Activated naive CD4-positive, alpha-beta T cell treated with anti-CD3 and anti-CD28 coated beads, Interleukin-2, amount 10 ng/mL, durations not matched to agents 7 days and 5 days (primary cell): ENCODE measurements around the gene TUBGCP2.
A peak's percentile ranks its signal among the peaks of the same experiment; 100 is the strongest.

Experiments used
- CTCF ChIA-PET: fragments of 350-600 bp; sonication (Branson Sonifier 250); formaldehyde crosslinking; loops from one replicate; lab custom pipeline; 2021; ENCODE audit warnings: antibody characterized with exemption; lab: Charles Lee
- DNase-seq: peaks from one replicate; pipeline ENCODE4 v3.0.0-alpha.2; 2020
- H3K27ac Mint-ChIP-seq: one replicate; pipeline ENCODE4 v1.8.0; 2021; ENCODE audit warnings: mild to moderate bottlenecking, moderate library complexity, mixed read lengths
- H3K27me3 Mint-ChIP-seq: one replicate; pipeline ENCODE4 v1.8.0; 2021; ENCODE audit warnings: mild to moderate bottlenecking, mixed read lengths
- H3K36me3 Mint-ChIP-seq: one replicate; pipeline ENCODE4 v1.8.0; 2021; ENCODE audit warnings: mixed read lengths
- H3K4me1 Mint-ChIP-seq: one replicate; pipeline ENCODE4 v1.8.0; 2021; ENCODE audit warnings: mixed read lengths
- H3K4me3 Mint-ChIP-seq: one replicate; pipeline ENCODE4 v1.8.0; 2021; ENCODE audit warnings: mild to moderate bottlenecking, moderate library complexity, mixed read lengths
- H3K9me3 Mint-ChIP-seq: one replicate; pipeline ENCODE4 v1.8.0; 2021; ENCODE audit warnings: mixed read lengths

TUBGCP2 gene

GRCh38 chr10:133336118-133336576 is 27.5 kb upstream of the TUBGCP2 start:
- peaks cover 1% of the 10 kb centered on the region for H3K36me3 Mint-ChIP-seq
- no peaks in the 10 kb centered on the region for H3K9me3 Mint-ChIP-seq
- H3K4me1 Mint-ChIP-seq: peaks cover 3% of the 10 kb centered on the region
- DNase-seq: no peak
- CTCF ChIA-PET: no interaction called here
- no peak overlapping the region for H3K4me3 Mint-ChIP-seq
- H3K27ac Mint-ChIP-seq: no peak overlapping the region
- H3K27me3 Mint-ChIP-seq: peaks cover 25% of the 10 kb centered on the region

- CTCF ChIA-PET: no interaction called here
- H3K27ac Mint-ChIP-seq: no peak overlapping the region
- peak overlapping the region; percentile 36 for H3K4me3 Mint-ChIP-seq
These were observed 26.8 kb upstream of the TUBGCP2 start for GRCh38 chr10:133335246-133336117.

GRCh38 chr10:133334503-133335245 is 26.0 kb upstream of the TUBGCP2 start:
- no peaks in the 10 kb centered on the region for H3K9me3 Mint-ChIP-seq
- H3K27me3 Mint-ChIP-seq: peaks cover 36% of the 10 kb centered on the region
- H3K36me3 Mint-ChIP-seq: peaks cover 1% of the 10 kb centered on the region
- peak overlapping the region; percentile 62 for H3K4me3 Mint-ChIP-seq
- CTCF ChIA-PET: interaction anchor here (0.6 kb wide), 1 partner anchor 440 kb away, joined by 3 read pairs; no protein-coding TSS in a partner anchor
- H3K4me1 Mint-ChIP-seq: peaks cover 6% of the 10 kb centered on the region
- DNase-seq: no peak
- H3K27ac Mint-ChIP-seq: no peak overlapping the region

More at GRCh38 chr10:133335246-133336117, 26.8 kb upstream of the TUBGCP2 start:
- Mint-ChIP-seq H3K9me3 (no peaks in the 10 kb centered on the region), H3K27me3 (peaks cover 31% of the 10 kb centered on the region), H3K36me3 (peaks cover 1% of the 10 kb centered on the region), H3K4me1 (peaks cover 3% of the 10 kb centered on the region)
- DNase-seq: peak; percentile 88

GRCh38 chr10:133332936-133333699 is 24.4 kb upstream of the TUBGCP2 start:
- H3K9me3 Mint-ChIP-seq: no peaks in the 10 kb centered on the region
- peaks cover 52% of the 10 kb centered on the region for H3K27me3 Mint-ChIP-seq
- no peak for DNase-seq
- no peak overlapping the region for H3K27ac Mint-ChIP-seq
- H3K36me3 Mint-ChIP-seq: peaks cover 1% of the 10 kb centered on the region
- no peak overlapping the region for H3K4me3 Mint-ChIP-seq
- H3K4me1 Mint-ChIP-seq: peaks cover 6% of the 10 kb centered on the region
- CTCF ChIA-PET: no interaction called here

GRCh38 chr10:133329491-133330202 is 21.0 kb upstream of the TUBGCP2 start:
- Mint-ChIP-seq H3K36me3 (no peaks in the 10 kb centered on the region), H3K4me3 (peak overlapping the region; percentile 21), H3K9me3 (no peaks in the 10 kb centered on the region), H3K27ac (peak overlapping the region; percentile 80), H3K27me3 (peaks cover 87% of the 10 kb centered on the region), H3K4me1 (peaks cover 9% of the 10 kb centered on the region)
- CTCF ChIA-PET: interaction anchor here (0.6 to 3.1 kb wide), 25 partner anchors 9 to 390 kb away, joined by 3 to 12 read pairs (median 4); no protein-coding TSS in a partner anchor
- DNase-seq: peak; percentile 90

- Mint-ChIP-seq H3K4me1 (peaks cover 9% of the 10 kb centered on the region), H3K27ac (peak overlapping the region; percentile 80), H3K9me3 (no peaks in the 10 kb centered on the region), H3K36me3 (no peaks in the 10 kb centered on the region), H3K4me3 (no peak overlapping the region), H3K27me3 (peaks cover 90% of the 10 kb centered on the region)
- DNase-seq: no peak
- CTCF ChIA-PET: interaction anchor here (0.6 to 3.1 kb wide), 21 partner anchors 8 to 389 kb away, joined by 3 to 12 read pairs (median 4); no protein-coding TSS in a partner anchor
These were observed 20.0 kb upstream of the TUBGCP2 start for GRCh38 chr10:133328358-133329343.

GRCh38 chr10:133327651-133328357 is 19.1 kb upstream of the TUBGCP2 start:
- CTCF ChIA-PET: interaction anchor here (0.7 to 3.1 kb wide), 5 partner anchors 12 to 170 kb away, joined by 3 to 9 read pairs (median 3); no protein-coding TSS in a partner anchor
- H3K9me3 Mint-ChIP-seq: no peaks in the 10 kb centered on the region
- H3K27me3 Mint-ChIP-seq: peaks cover 86% of the 10 kb centered on the region
- H3K36me3 Mint-ChIP-seq: no peaks in the 10 kb centered on the region
- no peak overlapping the region for H3K27ac Mint-ChIP-seq
- DNase-seq: no peak
- H3K4me1 Mint-ChIP-seq: peaks cover 9% of the 10 kb centered on the region
- no peak overlapping the region for H3K4me3 Mint-ChIP-seq

GRCh38 chr10:133326745-133327650 is 18.3 kb upstream of the TUBGCP2 start:
- DNase-seq: no peak
- H3K4me3 Mint-ChIP-seq: no peak overlapping the region
- H3K9me3 Mint-ChIP-seq: no peaks in the 10 kb centered on the region
- CTCF ChIA-PET: interaction anchor here (0.7 to 1.2 kb wide), 3 partner anchors 11 to 19 kb away, joined by 3 read pairs; no protein-coding TSS in a partner anchor
- H3K27ac Mint-ChIP-seq: no peak overlapping the region
- peaks cover 81% of the 10 kb centered on the region for H3K27me3 Mint-ChIP-seq
- peaks cover 9% of the 10 kb centered on the region for H3K4me1 Mint-ChIP-seq
- H3K36me3 Mint-ChIP-seq: no peaks in the 10 kb centered on the region

GRCh38 chr10:133326223-133326551 is 17.5 kb upstream of the TUBGCP2 start:
- Mint-ChIP-seq H3K36me3 (no peaks in the 10 kb centered on the region), H3K27ac (no peak overlapping the region), H3K27me3 (peaks cover 75% of the 10 kb centered on the region), H3K4me3 (no peak overlapping the region), H3K4me1 (peaks cover 9% of the 10 kb centered on the region), H3K9me3 (no peaks in the 10 kb centered on the region)
- no peak for DNase-seq
- CTCF ChIA-PET: no interaction called here

- peak overlapping the region; percentile 52 for H3K4me3 Mint-ChIP-seq
- H3K27me3 Mint-ChIP-seq: peaks cover 69% of the 10 kb centered on the region
- H3K27ac Mint-ChIP-seq: no peak overlapping the region
- peaks cover 9% of the 10 kb centered on the region for H3K4me1 Mint-ChIP-seq
- no peaks in the 10 kb centered on the region for H3K36me3 Mint-ChIP-seq
- no peak for DNase-seq
- CTCF ChIA-PET: no interaction called here
- no peaks in the 10 kb centered on the region for H3K9me3 Mint-ChIP-seq
These were observed 17.0 kb upstream of the TUBGCP2 start for GRCh38 chr10:133325440-133326222.
